GM10266 (cell line): Measurements from ENCODE around the gene RANBP1.

Source experiments
- DNase-seq: peaks from one replicate; pipeline ENCODE4 v3.0.0; 2012; ENCODE audit errors: extremely low spot score
- TF ChIP-seq, protein P1 (sequence below): IDR thresholded peaks from 2 replicates; pipeline ENCODE4 v1.5.1; 2012; ENCODE audit warnings: mild to moderate bottlenecking, low read depth; ENCODE audit not compliant: control insufficient read depth, insufficient read depth; ENCODE audit errors: missing control alignments

Gene RANBP1

DNA sequence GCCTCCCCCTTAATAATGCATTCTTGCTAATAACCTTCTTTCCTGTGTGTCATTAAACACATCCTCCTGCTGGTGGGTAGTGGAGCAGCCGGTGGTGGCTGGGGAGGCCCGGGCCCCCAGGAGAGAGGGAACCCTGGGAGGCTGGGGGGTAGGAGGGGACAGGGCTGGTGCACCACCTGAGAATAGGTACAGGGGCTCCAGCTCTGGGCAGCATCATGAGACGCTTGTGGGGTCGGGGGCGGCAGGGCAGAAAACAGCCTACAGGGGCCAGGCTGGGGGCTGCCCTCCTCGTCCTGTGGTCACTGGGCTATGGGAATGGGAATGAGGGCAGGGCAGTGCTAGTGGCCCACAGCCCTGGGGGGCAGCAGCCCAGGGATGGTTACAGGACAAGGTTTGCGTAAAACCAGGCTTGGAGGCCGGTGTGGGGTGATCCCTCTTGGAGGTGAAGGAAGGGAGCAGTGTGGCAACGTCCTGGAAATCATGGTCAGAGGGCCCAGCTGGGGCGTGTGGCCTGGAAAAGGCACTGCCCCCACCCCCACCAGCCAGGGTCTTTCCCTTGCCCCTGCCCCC, 53.4 kb downstream of the RANBP1 start:
- TF ChIP-seq, protein P1, sequence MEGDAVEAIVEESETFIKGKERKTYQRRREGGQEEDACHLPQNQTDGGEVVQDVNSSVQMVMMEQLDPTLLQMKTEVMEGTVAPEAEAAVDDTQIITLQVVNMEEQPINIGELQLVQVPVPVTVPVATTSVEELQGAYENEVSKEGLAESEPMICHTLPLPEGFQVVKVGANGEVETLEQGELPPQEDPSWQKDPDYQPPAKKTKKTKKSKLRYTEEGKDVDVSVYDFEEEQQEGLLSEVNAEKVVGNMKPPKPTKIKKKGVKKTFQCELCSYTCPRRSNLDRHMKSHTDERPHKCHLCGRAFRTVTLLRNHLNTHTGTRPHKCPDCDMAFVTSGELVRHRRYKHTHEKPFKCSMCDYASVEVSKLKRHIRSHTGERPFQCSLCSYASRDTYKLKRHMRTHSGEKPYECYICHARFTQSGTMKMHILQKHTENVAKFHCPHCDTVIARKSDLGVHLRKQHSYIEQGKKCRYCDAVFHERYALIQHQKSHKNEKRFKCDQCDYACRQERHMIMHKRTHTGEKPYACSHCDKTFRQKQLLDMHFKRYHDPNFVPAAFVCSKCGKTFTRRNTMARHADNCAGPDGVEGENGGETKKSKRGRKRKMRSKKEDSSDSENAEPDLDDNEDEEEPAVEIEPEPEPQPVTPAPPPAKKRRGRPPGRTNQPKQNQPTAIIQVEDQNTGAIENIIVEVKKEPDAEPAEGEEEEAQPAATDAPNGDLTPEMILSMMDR, result no peak
- DNase-seq, result no peak

DNA sequence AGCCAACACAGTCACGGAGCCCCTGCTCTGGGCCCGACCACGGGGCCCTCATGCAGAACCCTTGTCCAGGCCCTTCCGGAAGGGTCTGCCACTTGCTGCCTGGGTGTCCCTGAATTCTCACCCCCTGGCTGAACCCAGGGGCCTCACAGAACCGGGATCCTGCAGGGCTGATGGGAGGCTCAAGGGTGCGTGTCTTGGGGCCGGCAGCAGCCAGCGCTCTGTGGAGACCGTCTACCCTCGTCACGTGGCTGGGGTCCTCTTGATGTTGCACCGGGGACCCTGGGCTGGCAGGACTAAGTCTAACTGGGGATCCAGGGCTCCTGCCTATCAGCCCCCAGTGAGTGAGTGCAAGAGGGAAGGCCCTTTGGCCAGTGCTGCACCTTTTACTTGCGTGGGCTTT, 54.3 kb downstream of the RANBP1 start:
- TF ChIP-seq, protein P1, result no peak
- DNase-seq, result no peak

DNA sequence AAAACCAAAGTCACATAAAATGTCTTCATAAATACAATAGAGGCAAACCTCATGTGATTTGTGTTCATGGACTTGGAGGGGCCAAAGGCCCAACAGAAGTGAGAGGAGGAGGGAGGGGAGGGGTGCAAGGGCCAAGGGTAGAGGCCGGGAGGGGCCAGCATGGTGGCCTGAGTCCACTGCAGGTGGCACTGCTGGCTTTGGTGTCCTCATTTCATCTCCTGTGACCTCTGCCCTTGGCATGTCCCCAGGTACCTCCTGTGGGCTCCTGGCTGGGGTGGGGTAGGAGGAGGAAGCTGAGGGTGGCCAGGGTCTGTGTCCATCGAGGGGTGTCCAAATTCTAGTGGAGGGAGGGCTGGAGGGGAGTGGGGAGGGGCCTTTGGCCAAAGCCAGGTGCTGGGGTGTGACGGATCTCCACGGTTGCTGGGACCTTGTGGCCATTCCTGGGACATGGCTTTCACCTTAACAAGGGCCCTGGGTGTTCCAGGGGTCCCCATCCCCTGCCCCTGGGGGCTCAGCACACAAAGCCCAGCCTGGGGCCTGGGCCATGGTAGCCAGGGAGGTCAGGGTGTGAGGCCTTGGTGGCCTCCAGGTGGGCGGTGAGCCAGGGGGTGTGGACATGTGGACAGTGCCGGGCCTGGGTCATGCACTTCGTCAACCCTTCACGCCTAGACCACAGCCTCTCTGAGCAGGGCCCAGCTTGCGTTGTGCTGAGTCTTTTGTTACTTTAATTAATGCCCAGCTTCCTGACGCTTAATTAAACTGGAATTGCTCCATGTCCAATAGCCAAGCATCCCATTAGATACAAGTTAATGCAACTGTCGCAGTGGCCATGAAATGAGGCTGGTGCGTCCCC, 55.6 kb downstream of the RANBP1 start:
- DNase-seq, result no peak
- TF ChIP-seq, protein P1, result no peak

DNA sequence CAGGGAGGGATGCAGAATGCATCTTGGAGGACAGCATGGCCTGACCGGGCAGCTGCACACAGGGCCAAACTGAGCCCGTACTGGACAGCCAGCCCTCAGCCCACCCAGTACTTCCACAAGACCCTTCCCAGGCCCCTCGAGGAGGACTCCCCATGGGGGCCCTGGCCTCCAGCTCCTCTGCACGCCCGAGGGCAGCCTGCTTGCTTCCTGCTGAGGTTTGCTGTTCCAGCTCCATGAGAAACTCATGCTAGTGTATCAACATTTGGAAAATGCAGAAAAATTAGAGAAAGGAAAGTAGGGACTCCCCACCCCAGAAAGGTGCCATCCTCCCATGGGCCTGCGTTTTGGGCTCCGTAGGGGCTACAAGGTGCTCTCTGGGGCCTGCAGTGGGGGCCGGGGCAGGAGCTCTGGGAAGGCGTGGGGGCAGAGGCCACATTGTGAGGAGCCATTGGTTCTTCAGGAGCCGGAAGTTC, 56.3 kb downstream of the RANBP1 start:
- TF ChIP-seq, protein P1, result no peak
- no peak for DNase-seq

DNA sequence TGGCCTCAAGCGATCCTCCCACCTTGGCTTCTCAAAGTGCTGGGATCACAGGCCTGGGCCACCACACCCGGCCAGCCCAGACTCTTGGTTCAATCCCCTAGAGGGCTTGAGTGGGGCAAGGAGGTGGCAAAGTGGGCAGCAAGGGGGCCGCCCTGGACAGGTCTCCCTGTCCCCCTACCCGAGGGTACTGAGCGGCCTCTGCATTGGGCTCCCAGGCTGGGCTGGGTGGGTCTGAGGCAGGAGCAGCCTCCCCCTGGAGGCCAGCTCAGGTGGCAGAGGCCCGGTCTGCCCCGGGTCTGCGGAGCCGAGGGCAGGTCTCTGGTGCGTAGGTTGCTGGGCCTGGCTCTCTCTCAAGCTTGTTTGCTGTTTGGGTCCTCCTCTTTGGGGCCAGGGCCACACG, 57.3 kb downstream of the RANBP1 start:
- DNase-seq, result no peak
- TF ChIP-seq, protein P1, result no peak

DNA sequence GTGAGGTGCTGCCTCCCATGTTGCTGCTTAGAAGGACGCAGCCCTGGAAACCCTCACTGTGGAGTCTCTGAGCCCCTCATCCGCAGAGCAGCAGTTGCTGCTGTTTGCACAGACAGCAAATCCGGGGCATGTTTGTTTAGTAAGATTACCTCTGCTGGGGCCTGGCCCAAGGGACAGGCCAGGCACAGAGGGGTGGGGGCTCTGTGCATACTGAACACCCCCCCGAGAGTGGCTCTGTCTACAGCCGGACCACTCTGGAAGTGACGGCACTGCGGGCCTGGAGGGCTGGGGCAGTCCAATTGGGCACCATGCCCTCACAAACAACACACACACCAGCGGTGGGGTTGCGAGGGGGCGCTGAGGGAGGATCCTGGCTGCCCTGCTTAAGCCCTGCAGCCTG, 57.9 kb downstream of the RANBP1 start:
- DNase-seq, result no peak
- TF ChIP-seq, protein P1, result no peak
